GM18873 (cell line): ENCODE data around the gene ART5.
"Not testable (repeated sequence)": the region's sequence is repeated elsewhere in the genome, so short reads cannot be mapped to it uniquely, and the experiment has no call there.

Source experiments
- ATAC-seq: cut with Tn5 transposase; IDR thresholded peaks from one replicate; pipeline ENCODE4 v1.9.1; 2021; ENCODE audit warnings: mild to moderate bottlenecking, moderate library complexity, moderate number of reproducible peaks; ENCODE audit not compliant: unreplicated experiment, low FRiP score

The ART5 gene

DNA sequence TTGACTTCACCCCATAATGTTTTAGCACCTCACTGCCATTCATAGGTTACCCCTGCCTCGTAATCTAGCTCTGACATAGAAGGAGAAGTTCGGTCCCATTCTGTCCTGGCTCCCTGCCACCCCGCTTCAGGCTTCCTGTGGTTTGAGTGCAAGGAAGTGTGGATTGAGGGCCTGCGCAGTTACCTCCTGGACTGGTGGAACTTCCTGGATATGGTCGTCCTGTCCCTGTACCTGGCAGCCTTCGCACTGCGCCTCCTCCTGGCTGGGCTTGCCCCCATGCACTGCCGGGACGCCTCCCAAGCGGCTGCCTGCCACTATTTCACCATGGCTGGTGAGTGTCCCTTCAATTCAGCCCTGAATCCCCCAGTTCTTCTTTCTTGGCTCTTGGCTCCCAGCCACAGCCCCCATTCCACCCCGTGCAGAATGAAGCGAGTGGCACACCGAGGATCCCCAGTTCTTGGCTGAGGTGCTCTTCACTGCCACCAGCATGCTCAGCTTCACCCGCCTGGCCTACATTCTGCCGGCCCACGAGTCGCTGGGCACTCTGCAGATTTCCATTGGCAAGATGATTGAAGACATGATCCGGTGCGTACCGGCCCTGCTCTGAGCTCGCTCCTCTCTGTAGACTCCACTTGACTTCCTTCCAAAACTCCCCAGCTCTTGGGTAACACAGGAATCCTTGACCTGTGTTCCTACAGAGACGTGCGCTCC is 15.4 kb downstream of the ART5 start:
- ATAC-seq: no peak

DNA sequence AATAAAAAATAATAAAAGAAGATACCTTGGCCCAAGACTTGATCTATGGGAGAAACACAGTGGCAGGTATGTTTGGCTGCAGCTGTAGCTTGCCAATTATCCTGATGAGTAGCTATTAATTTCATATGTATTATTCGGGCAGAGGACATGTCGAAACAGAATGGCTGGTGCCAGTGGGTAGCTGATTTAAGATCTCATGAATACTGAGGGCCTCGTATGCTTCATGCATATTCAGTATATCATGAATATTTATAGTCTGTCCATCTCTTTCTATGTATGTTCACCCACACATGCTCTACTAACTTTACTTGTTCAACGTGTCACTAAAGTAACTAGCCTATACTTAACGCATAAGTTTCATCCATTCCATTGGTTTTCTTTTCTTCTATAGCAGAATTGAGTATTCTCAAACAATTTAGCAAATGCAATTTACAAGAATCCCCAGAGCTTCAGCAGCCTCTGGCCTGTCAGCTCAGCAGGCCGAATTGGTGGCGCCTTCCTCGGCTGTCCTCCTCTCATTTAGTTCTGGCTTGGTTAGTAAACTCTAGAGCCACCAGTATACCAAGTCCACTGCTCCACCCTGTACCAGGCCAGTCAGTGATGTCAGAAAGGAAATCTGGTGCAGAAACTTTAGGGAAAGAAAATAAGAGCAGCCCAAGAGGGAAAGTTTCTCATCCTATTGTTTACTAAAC is 17.9 kb downstream of the ART5 start:
- no peak for ATAC-seq

DNA sequence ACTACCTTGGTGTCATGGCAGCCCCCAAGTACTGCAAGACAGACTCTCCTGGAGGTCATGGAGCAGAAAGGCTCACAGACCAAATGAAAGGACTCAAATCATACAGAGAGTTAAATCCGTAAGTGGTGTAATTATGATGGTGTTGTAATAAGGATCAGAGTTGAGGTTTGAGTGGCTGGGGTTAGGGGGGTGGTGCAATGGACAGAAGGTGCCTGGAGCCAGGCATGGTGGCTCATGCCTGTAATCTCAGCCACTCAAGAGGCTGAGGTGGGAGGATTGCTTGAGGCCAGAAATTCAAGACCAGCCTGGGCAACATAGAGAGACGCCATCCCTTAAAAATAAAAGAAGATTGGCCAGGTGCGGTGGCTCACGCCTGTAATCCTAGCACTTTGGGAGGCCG is 18.7 kb downstream of the ART5 start:
- no peak for ATAC-seq

DNA sequence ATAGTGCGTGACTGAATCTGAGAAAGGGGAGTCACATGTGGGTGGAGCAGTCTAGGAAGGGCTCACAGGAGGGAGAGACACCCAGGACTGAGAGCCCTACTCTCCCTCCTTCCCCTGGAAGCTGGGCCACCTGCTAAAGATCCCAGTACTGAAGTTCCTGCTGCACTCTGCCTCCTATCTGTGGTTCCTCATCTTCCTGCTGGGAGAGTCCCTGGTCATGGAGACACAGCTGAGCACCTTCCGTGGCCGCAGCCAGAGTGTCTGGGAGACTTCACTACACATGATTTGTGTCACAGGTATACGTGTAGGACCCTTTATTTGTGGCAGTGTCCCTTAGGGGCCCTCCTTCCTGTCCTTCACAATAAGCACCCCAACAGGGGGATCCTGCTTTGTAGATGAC is 19.3 kb downstream of the ART5 start:
- ATAC-seq: no peak

DNA sequence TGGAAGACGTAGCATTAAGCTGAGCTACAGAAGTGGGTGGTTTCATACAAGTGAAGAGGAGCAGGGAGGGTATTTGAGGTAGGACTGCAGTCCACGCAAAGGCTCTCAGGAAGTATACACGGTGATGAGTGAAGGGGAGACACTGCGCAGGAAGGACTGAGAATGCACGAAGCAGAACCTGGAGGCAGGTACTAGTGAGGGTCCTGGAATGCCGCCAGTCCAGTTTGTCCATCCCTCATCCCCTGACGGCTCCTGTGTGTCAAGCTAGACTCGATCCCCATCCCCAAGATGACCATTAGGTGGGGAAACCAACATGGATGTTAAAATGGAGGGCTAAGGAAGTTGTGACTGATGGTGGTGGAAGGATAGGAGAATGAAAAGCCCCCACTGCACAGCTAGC is 23.8 kb downstream of the ART5 start:
- ATAC-seq: no peak

DNA sequence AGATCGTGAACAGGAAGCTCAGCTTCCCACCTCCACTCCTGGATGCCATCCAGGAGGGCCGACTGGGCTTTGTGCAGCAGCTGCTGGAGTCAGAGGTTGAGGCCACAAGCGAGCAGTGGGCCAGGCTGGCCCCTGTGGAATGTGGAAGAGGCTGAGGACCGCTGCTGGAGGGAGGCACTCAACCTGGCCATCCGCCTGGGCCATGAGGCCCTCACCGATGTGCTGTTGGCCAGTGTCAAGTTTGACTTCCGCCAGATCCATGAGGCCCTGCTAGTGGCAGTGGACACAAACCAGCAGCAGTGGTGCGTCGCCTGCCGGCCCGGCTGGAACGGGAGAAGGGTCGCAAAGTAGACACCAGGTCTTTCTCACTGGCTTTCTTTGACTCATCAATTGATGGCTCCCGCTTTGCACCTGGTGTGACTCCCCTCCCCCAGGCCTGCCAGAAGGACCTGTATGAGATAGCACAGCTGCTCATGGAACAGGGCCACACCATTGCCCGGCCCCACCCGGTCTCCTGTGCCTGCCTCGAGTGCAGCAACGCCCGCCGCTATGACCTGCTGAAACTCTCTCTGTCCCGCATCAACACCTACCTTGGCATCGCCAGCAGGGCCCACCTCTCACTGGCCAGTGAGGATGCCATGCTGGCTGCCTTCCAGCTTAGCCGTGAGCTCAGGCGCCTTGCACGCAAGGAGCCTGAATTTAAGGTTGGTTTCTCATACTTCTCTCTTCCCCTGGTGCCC is 24.9 kb downstream of the ART5 start:
- no peak for ATAC-seq

DNA sequence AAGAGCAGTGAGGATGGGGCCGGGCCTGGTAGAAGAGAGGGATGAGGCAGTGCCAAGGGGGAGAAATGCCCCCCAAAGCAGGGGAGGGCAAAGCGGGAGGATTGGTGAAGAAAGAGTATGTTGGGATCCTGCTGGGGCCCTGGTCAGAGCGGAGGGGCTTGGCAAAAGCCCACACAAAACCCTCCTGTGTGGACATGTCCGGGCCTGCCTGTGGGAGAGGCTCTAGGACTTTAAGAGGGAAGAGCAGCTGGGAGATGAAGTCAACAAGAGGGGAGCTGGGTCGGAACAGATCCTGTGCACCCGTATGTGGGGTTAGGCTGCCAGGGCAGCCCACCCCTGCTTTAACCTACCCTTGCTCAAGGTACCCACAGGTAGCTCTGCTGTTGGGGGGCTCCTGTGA is 25.8 kb downstream of the ART5 start:
- ATAC-seq: no peak

DNA sequence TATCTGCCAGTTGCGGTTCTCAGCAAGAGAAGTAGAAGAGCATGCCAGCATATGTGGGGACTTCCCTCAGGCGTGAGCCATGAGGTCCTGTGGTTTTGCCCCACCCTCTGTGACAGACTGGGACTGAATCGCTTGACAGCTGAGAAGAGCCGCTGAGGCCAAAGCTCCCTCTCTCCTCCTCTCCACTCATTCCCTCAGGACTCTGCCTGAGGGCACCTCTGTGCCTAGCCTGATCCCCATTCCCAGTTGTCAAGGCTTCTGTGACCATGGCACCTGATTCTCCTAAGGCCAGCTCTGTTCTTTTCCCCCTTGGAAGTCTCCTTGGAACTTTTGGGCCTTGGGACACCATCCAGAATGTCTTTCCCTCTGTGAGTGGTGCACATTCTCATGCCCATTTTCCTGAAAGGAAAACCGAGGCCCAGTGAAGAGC is 27.0 kb downstream of the ART5 start:
- peak; percentile 60 for ATAC-seq

DNA sequence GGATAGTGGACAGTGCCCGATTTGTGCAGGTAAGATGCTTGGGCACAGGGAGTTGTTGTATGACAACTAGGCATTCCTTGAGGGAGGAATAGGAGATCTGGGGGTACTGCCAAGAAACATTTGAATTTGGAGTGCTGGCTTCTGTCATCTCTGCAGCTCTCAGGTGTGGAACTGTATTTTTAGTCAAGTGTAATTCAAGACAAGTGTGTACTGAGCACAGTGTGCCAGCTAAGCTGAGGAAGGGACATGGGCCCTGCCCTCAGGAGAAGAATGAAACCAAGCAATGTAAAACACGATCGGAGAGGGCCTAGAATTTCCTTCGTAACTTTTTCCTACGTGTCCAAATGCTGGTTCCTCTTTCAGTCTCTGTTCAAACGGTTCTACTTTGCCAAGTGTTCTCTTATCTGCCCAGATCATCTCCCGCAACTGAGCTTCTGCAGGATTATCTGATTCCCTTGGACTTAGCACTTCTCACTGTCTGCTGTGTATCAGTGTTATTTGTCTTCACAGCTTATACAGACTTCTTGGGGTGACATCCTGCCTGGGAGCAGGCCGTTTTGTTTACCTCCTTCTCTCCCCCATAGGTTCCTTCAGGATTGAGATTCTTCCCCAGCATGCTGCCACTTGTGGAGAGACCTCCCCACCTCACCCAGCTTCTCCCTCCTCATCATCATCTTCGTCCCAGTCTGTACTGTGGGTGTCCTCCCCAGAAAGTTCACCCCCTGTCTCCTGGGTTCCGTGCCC is 27.6 kb downstream of the ART5 start:
- ATAC-seq: no peak

DNA sequence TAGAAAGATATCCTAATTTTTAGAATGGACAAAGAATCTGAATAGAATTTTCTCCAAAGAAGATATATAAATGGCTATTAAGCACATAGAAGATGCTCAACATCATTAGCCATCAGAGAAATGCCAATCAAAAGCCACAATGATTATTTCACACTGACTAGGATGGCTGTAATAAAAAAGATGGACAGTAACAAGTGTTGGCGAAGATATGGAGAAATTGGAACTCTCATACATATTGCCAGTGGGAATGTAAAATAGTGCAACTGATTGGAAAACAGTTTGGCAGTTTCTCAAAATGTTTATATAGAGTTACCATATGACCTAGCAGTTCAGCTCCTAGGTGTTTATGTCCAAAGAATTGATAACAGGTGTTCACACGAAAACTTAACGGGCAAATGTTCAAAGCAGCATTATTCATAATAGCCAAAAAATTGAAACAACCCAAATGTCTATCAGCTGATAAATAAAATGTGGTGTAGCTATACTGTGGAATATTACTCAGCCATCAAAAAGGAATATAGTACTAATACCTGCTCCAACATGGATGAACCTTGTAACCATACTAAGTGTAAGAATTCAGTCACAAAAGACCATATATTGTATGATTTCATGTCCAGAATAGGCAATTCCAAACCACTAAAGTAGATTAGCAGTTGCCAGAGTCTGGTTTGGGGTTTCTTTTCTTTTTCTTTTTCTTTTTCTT is 29.7 kb downstream of the ART5 start:
- ATAC-seq: no peak

DNA sequence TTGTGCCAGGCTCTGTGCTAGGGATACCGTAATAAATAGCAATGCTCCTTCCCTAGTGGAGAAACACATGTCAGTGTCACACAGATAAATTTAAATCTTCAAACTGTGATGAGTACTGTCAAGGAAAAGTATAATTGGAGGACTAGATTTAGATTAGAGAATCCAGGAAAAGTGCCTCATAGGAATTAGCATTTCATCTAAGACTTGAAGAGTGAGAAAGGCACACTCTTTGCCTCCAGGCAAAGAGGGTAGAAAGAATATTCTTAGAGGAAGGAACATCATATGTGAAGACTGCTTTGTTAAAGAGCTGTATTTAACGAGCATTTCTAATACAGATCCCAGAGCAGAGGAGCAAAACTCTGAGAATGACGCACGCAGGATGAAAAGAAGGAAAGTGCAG is 30.9 kb downstream of the ART5 start:
- ATAC-seq: no peak

DNA sequence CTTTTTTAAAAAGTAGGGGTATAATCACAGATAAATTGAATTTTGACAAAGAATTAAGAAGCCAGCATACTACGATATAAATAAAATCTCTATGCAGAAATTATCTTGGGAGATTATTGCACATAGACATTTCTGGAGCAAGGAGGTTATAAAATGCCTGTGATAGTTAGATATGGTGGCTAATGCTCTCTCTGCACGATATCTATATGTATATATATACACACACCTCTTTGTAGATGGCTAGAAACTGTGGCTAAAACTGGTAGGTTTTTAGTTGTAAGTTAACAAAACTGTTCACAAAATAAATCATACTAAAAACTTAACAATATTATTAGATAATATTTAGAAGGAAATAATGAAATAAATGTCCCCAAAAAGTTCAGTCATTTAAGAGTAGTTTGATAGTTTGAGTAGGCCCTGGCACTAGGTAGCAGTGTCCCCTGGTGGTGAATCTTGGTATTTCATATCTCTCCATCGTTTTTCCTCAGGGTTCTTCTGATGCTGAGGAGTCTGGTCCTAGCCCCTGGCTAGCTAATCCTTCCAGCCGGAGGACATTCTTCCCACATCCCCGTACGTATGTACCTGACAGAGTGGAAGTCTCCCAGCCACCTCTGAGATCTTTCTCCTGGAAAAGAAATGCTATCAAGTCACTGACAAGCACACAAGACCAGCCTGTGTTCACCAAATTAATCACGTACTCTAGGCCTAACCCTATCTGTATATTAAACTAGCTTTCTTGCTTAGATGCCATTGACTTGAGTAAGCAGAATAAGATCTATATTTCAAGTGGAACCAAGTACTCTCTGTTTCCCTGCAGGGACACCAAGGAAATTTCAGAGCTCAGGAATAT is 32.2 kb downstream of the ART5 start:
- no peak for ATAC-seq

DNA sequence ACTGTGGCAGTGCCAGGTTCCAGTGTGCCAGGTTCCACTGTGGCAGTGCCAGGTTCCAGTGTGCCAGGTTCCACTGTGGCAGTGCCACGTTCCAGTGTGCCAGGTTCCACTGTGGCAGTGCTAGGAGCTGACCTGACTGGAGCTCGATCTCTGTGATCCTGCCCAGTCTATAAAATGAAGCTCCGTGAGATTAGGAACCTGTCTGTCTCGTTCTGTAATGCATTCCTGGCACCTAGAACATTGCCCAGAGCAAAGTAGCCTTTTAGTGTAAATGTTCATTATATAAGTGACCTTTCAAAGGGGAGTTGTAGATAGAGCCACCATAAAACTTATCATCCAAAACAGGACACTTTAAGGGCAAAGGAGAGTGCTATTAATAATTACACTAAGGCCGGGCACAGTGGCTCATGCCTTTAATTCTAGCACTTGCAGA is 36.0 kb downstream of the ART5 start:
- ATAC-seq: no peak

DNA sequence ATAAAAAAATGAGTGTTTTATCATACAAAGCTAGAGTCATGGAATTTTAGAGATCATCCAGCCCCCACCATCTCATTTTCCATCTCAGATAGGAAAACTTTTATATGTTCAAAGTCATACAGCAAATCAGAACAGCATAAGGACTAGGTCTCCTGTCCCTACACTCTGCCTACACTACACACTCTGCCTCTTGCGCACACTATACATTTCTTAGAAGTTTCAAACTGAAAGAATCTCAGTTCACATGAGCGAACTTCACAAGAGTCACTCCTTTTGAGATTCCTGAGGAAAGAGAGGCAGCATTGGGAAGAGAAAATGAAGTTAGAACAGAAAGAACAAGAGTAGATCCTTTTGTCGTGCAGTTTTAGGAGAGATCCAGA is 36.5 kb downstream of the ART5 start:
- ATAC-seq: no peak

DNA sequence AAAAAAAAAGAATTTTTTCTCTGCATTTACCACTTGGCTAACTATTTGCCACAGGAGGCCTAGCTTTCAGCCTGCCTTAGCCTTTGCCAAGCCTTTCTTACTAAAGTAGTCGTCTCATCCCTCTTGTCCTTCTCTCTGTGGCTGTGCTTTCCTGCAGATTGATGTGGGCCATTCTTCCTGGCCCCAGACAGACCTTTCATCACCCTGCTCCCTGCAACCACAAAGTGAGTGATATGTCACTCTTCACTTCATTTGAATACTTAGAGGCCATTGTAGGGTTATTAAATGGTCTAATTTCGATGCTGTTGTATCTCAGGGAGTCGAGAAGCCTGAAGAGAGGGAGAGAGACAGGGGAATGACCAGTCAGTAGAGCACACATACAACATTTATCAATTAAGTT is 37.6 kb downstream of the ART5 start:
- no peak for ATAC-seq

DNA sequence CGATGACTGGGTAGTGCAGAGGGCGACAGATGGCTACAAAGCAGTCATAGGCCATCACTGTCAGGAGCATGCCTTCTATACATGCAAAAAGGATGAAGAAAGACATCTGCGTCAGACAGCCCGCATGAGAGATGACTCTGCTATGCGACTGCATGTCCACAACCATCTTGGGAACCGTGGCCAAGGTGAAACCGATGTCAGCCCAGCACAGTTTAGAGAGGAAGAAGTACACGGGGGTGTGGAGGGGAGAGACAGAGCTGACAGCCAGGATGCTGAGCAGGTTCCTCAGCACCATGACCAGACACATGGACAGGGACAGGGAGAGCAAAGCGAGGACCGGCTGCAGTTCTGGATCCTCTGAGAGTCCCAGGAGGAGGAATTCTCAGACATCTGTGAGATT is 41.6 kb downstream of the ART5 start:
- not testable (repeated sequence) for ATAC-seq

DNA sequence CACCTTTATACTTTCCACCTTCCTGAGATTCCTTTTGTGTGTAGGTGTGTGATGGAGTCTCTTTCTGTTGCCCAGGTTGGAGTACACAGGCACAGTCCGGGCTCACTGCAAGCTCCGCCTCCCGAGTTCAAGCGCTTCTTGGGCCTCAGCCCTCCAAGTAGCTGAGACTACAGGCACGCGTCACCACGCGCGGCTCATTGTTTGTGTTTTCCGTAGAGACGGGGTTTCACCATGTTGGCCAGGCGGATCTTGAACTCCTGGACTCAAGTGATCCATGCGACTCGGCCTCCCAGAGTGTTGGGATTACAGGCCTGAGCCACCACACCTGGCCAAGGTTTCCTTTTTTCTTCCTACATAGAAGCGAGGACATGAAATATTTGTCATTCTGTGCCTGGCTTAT is 44.0 kb downstream of the ART5 start:
- ATAC-seq: not testable (repeated sequence)

DNA sequence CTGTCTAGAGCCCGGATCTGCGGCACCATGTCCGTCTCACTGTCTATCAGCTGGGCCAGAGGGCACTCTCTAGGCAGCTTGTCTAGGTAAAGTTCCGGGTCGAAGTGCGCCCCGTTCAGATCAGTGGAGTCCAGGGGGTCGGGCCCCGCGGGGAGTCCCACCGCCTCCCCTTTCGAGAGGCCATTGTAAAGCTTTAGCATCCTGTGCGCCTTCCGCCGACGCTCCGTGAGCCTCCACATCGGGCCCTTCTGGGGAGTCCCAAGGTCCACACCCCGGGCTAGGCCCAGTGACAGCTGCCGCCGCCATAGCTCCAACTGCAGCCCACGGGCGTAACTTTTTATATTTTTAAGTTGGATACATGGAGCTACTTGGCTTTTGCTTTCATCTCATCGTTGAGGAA is 50.5 kb downstream of the ART5 start:
- ATAC-seq: not testable (repeated sequence)

DNA sequence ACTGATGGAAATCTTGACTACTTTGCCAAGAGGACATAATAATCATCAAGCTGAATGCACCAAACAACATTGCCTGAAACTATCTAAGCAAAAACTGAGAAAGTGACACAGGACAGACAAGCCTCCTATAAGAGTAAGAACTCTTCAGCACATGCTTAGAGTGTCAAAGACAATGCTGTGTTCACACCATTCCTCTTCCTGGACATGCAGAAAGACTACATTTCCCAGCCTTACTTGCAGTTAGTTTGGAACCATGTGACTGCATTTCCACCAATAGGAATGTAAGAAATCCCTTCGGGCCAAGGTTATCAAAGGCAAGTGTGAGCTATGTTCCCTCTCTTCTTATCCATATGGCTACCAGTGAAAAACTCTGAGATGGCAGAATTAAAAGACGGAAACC is 51.6 kb downstream of the ART5 start:
- ATAC-seq: not testable (repeated sequence)
